ENCODE measurements around the gene SORCS1.

The SORCS1 gene

GRCh38 chr10:107163881-107164861, at the start of gene SORCS1:
SORCS1 (minus strand) TSS chr10:107164706.
- DNase-seq: no peak

- no peak for DNase-seq
Observed at GRCh38 chr10:107214261-107214660, 49.8 kb upstream of the SORCS1 start.

GRCh38 chr10:107213861-107214260, 49.4 kb upstream of the SORCS1 start:
- DNase-seq: no peak

GRCh38 chr10:107206833-107207232, 42.3 kb upstream of the SORCS1 start:
- no peak for DNase-seq

GRCh38 chr10:107169516-107169915, 5.0 kb upstream of the SORCS1 start:
- DNase-seq: no peak

GRCh38 chr10:107168738-107169137, 4.2 kb upstream of the SORCS1 start:
- no peak for DNase-seq

GRCh38 chr10:107166403-107166802, 1.9 kb upstream of the SORCS1 start:
- DNase-seq: no peak

GRCh38 chr10:107164992-107165391, 486 bp upstream of the SORCS1 start:
- DNase-seq: no peak

- DNase-seq: no peak
Observed at GRCh38 chr10:107163076-107163855, 1.2 kb downstream of the SORCS1 start.

GRCh38 chr10:107160866-107161265, 3.6 kb downstream of the SORCS1 start:
- DNase-seq: no peak

GRCh38 chr10:107159871-107160270, 4.6 kb downstream of the SORCS1 start:
- no peak for DNase-seq

- DNase-seq: no peak
Observed at GRCh38 chr10:107157071-107157470, 7.4 kb downstream of the SORCS1 start.

GRCh38 chr10:107152087-107152486, 12.4 kb downstream of the SORCS1 start:
- no peak for DNase-seq

- DNase-seq: no peak
Observed at GRCh38 chr10:107148906-107149305, 15.6 kb downstream of the SORCS1 start.

GRCh38 chr10:107144490-107144889, 20.0 kb downstream of the SORCS1 start:
- DNase-seq: no peak

GRCh38 chr10:107141524-107142061, 22.9 kb downstream of the SORCS1 start:
- DNase-seq: no peak

GRCh38 chr10:107139237-107139636, 25.3 kb downstream of the SORCS1 start:
- DNase-seq: no peak

- no peak for DNase-seq
Observed at GRCh38 chr10:107133656-107134055, 30.9 kb downstream of the SORCS1 start.

- DNase-seq: no peak
Observed at GRCh38 chr10:107129000-107129399, 35.5 kb downstream of the SORCS1 start.

GRCh38 chr10:107126512-107127065, 37.9 kb downstream of the SORCS1 start:
- no peak for DNase-seq

GRCh38 chr10:107122703-107123102, 41.8 kb downstream of the SORCS1 start:
- DNase-seq: no peak

- no peak for DNase-seq
Observed at GRCh38 chr10:107118866-107119265, 45.6 kb downstream of the SORCS1 start.

- no peak for DNase-seq
Observed at GRCh38 chr10:107104026-107104652, 60.4 kb downstream of the SORCS1 start.
